HG03066 (cell line): ENCODE data around the gene SLC26A9.

Source experiments
- ATAC-seq: cut with Tn5 transposase; IDR thresholded peaks from one replicate; pipeline ENCODE4 v1.9.1; 2021; ENCODE audit warnings: low read depth; ENCODE audit not compliant: unreplicated experiment

SLC26A9 gene

DNA sequence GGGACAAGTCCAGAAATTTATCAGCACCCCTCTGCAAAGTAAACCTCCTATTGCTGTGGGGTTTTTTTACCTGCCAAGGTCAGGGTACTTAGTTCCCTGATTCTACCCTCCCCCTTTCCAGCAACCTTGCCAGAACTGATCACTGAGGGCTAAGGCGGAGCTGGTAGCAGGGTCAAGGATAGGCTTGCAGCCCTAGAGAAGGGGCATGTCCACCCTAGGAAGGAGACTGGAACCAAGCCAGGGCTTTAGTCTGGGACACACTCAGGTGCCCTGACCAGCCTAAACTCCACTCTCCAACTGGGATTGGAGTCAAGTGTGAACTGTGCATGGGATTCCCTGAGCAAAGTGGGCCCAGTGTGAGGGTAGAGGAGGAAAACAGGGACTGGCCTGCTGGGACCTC is 6.5 kb upstream of the SLC26A9 start:
- no peak for ATAC-seq

DNA sequence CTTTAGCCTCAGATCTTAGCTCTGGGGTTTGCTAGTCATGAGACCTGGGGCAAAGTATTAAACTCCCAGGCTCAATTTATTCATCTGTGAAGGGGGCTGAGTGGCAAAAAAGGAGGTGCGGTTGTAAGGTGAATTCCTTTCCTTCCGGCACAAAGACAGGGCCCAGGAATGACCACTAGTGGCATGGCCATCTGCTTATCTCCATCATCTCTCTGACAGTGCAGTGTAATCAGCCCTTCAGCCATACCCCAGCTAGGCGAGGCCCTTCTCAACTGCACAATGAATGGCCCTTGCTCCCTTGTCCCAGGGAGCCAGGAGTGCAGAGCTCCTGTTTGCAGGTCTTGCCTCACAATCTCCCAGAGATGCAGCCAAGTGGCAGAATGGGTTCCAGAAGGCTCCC is 5.6 kb upstream of the SLC26A9 start:
- ATAC-seq = no peak

DNA sequence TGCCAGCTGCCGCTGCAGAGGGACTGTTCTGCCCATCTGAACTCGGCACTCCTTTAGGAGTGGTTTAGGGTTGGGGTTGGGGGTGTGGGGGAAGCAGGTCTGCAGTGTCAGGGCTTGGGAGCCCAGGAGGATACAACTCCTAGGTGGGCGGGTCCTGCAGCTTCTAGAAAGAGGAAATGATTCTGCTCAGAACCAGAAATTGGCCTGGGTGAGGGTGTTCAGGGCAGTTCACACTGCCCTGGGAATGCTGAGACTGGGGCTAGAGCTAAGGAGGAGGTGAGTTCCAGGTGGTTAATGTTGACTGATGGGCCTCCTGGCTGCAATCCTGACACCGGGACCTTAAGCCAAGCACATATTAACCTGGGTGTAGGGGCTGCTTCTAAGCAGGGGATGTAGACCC is 4.8 kb upstream of the SLC26A9 start:
- ATAC-seq = no peak

DNA sequence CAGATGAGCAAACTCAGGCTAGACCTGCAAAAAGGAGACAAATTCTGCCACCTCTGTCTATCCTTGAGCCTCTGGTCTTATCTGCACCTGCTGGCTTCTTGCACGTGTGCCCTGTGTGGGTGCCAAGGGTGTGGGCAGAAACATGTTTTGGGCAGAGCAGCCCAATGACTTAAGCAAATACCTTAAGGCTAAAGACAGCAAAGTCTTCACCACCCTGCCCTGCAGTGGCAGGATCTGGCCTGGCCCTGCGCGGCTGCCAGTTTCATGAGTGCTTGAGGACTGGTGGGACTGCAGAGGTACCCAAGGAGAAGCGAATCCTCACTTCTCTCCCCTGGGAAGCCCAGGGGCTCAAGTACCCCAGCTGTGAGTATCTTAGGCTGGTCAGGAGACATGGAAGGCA is 3.8 kb upstream of the SLC26A9 start:
- no peak for ATAC-seq

DNA sequence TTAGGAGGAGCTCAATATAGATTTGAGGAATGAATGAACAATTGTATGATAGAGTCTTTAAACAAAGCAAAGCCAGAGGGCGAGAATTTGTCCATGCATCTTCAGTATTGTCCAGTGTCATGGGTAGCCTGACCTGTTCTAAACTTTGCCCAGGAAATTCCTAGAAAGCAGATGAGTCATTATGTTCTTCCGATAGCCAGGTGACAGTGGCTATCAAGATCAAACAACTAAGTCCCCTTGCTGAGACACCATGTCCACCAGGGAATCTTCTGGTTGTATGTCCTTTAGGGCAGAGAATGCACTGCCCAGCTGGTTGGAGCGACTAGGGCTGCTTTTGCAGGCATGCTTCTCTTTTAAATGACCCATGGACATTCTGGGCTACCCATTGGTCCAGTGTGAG is 1.8 kb upstream of the SLC26A9 start:
- no peak for ATAC-seq

DNA sequence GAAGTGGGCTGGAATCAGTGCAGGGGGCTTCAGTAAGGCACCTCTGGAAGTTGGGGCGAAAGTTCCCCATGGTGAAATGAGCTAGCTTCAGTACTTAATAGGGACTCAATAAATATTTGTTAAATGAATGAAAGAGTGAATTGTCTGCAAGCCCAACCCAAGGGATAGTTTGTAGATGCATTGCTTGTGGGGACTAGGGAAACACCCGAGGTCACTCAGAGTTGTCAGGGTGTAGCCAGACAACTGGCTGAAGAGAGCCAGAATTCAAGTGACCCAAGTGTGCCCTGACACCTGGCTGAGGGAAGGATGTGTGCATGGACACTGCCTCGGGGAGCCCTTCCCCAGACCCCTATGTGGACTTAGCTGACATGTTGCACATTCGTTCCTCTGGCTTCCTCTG is 1.3 kb upstream of the SLC26A9 start:
- ATAC-seq = no peak

DNA sequence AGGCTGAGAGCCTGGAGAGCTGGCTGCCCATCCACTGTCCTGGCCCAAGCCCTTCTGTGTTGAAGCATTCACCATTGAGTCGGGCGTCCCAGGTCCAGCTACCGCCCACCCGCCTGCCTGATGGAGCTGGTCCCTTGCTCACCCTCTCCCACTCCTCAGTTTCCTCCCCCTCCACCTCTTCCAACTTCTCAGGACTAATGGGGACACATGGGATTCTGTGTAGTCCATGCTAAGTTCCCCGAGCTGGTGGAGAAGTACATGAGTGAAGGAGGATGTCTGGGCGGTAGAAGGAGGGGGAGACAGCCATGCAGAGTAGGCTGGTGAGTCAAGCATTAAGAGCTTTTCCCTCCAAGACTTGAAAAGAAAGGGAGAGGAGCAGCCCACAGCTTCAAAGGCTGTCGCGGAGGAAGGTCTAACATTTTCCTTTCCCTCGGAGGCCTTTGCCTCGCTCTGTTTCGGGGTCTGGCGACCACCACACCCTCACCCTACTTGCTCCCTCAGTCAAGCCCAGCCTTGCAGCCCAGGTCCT is 561 bp downstream of the SLC26A9 start:
- ATAC-seq = no peak

DNA sequence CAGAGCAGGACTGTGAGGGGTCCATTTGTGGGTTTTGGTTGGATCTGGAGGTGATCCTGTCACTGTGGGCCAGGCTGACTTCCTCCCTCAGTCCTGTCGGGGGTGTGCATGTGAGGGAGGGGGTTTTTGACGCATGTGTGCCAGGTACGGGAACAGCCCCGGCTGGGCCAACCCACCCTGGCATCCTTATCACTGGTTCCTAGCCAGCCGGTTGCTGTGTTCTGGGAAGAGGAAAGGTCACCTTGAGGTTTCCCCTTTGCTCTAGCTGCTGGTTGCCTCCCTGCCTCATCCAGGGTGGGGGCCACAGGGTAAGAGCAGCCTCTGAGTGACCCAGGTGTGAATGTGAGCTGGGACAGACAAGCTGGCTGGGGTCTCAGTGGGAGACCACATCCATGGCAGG is 2.5 kb downstream of the SLC26A9 start:
- ATAC-seq = no peak

DNA sequence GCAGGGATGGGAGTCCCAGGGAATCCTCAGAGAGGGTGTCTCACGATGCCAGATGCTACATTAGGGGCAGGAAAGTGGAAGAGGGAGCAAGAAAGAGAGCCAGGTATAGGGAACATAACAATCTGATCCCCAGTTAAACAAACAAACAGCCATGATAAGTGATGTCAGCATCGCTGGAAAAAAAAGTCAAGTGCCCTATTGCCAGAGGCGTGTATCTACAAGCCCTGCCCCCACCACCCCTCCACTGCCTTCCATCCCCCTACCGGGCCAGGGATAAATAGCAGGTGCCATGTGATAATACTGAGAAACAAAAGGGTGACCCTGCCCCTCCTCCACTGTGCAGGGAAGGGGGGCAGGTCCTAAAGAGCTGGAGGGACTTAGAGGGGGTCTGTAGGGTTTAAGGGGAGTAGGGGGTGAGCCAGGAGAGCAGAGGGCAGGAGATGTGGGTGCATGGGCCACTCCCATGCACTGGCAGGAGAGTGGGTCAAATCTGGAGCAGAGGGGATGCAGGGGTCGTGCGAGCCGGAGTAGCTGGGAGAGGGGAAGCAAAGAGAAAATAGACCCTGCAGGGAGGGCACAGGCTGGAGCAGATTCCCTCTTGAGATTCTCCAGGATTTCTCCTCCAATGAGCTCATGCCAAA is 3.4 kb downstream of the SLC26A9 start:
- ATAC-seq = no peak

DNA sequence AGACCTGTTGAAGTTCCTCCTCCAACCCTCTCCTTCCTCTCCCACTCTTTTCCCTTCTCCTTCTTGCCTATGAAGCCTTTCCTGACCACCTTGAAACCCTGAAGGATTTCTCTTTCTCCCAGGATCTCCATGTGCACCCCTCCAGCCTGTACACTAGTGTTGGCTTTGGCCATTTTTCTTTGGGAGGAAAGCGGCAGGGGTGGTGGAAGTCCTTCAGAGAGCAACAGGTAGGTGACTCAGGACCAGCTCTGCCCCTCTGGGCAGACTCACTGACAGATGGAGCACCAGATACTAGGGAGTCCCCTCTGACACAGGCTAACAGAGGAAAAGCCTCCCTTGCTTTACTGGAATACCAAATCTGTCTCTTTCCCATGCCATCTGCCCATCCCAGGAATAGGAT is 4.6 kb downstream of the SLC26A9 start:
- ATAC-seq = no peak

DNA sequence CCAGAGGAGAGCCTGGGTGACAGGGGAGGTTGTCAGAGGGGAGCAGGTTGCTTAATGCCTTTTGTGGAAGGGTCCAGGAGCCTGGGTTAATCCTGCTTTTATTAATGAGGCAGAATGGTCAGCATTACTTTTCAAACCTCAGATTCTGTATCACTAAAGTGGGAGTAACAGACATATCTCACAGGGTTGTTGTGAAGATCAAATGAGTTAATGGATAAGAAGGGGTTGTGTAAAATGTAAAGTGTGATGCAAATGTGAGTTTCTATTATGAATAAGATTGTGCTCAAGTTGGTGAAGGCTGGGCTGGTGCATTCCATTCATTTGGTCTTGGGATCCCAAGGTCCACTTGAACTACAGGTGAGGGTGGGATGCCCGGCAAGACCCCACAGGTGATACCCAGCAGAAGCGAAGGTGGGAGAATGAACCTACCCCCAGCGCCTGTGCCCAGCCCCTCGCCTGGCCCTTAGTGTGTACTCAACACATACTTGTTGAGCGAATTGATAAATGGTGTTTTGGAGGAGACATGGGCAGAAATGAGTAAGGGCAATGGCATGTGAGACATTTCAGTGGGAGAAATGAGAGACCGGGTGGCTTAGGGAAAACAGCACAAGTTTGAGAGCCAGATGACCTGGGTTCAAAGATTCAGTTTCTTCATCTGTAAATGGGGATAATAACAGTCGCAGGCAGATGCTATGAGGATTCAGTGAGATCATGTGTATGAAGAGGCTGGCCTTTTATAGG is 6.2 kb downstream of the SLC26A9 start:
- ATAC-seq = no peak

DNA sequence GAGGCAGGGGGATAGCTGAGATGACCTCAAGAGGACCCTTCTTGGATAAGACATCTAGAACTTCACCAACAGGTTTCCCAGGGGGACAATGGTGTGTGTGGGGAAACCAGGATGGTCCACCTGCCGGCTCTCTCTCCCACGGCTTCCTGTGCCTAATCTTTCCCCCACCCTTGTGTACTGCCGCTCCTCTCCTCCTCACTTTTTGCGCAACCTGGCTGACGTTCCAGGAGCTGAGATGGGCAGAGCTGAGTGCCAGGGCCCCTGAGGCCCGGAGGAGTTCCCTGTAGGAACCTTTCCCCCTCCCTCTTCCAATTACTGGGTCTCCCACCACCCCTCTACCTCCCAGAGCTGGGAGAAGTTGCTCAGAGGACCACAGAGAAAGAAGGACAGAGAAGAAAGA is 6.9 kb downstream of the SLC26A9 start:
- no peak for ATAC-seq

DNA sequence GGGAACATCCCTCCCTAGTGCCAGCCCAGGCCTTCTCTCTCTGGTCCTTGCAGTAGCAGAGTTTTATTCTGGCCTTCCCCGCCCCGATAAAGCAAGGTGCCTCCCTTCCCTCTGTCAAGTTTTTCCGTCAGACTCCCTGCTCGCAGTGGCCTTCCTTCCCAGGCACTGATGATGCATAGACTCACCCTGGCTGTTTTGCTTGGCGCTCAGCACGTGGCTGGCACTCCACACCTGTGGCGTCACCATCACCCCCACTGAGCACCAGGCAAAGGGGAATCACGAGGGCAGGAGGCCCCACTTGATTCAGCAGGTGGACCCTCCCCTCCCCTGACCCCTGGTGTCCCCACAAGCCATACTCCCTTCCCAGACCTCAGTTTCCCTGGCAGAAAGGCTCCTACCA is 7.4 kb downstream of the SLC26A9 start:
- no peak for ATAC-seq

DNA sequence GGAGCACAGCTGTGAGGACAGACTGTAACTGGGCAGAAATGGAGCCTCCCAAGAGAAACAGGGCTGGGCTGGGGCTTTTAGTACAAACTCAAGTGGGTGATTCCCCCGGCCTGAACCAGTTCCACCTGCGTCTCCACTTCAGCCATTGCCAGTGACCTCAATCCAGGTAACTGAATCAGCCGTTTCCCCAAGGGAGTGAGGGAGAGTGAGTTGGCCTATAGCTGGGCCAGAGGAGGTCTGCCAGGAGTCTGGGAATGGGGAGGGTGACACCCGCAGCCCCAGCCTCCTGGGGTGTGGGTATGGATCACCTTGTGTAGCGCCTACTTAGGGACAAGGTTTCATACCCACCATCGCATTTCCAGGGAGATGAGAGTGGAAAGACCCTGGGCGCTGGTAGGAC is 8.5 kb downstream of the SLC26A9 start:
- ATAC-seq = no peak

DNA sequence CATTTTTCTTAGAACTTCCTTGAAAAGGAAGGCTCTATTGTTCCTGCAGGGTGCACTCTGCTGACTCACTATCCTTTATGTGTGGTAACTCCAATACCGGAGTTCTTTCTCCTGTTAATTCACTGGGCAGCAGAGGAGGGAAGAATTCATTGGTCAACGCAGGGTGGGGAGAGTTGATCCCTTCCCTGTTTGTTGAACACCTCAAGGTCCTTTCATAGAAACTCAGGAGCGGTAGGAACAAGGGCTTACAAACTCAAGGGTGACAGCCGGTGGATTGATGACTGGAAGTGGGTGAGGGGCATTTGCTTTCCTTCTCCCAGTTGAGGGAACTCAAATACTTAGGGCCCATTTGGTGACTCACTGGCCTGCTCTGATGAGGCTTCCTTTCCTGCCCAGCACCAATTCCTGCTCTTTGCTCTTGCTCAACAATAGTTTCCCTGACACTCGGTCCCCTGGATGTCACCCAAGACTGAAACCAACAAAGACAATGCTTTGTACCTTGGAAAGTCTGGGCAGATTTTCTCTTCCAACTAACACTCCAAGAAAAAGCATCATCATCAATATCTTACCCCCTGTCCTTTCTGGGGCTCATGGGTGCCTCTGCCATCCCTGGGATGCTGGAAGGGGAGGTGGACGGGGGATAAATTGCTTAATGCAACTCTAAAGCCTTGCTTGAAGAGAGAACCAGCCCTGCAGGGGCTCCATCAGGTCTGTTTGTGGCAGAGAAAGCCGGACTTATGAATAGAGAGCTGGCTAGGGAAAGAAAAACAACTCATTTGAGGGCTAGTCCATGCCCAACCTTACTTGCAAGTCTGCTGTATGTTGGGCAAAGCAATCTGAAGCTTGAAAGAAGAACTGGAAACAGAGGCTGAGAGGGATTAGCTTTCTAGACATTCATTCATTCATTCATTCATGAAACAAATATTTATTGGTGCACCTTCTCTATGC is 9.3 kb downstream of the SLC26A9 start:
- ATAC-seq = no peak

DNA sequence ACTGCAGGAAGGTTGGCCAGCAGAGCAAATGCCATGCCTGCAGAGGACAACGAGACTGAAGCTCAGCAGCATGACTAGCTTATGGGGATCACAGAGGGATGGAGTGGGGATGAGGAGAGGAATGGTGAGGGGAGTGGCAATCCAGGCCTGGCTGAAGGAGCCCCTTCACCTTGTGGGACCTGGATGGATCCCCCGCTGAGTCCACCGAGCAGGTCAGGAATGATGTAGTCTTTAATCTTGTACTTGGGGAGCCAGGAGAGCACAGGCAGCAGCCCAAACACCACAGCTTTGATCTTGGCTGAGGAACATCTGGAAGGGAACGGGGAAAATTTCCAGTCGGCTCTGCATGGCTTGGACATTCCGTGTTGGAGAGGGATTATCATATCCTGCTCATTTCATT is 10.5 kb downstream of the SLC26A9 start:
- ATAC-seq = no peak

DNA sequence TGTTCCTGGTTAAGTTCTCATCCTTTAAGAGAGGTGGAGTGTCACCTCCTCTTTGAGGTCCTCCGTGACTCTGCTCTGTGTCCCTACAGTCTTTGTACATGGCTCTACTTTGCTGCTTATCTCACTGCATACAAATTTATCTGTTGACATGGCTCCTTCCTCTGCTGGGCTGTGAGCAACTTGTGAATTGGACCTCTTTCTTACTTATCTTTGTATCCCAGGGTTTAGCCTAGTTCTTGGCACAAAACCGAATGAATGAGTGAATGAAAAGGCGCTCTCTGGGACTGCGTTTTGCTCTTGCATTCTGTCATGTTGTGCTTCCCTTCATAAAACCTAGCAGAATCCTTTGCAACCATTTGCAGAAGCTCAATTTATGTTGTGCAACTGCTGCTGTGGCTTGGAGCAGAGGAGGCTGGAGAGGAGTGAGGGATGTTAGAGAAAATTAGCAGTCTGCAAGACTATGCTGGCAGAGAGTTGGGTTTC is 12.4 kb downstream of the SLC26A9 start:
- ATAC-seq = no peak

DNA sequence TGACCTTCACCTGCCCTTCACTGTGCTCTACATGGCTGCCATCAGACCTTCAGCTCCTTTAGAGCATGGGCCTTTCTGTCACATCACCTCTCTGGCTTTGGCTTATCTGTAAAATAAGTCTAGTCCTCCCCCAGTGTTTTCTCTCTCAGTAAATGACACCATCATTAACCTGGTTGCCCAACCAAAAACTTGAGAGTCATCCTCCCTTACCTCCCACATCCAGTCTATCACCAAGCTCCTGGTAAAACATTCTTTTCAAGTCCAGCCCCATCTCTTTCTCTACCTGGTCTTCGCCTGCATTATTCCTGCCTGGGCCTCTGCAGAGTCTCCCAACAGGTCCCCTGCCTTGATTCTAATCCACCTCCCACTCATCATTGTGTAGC is 13.1 kb downstream of the SLC26A9 start:
- no peak for ATAC-seq

DNA sequence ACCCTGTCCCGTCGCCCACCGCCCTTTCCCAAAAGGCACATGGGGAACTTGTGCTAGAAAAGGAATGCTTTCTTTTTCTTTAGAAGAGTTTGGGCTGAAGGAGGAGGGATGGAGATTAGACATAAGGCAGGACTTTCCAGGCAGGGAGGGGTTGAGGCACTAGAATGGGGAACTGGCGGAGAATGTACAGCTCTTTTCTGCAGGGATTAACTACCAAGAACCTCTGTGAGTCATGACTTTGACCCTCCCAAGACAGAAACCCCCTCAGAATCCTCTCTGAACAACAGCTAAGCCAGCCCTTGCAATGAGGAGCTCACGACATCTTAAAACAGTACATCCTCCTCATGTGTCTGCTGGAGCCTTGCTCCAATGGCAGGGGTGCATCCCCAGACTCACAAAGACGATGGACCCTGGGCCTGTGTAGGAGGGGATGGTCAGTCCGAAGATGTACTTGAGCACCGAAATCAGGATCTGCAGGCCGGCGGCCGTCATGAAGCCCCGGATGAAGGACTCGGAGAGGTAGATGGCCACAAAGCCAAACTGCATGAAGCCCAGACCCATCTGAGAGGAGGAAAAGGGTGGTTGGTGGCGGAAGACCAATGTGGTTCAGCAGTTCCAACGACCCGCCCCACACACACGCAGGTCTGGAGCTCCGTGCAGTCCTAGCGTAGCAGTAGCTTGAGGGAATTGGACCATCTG is 13.6 kb downstream of the SLC26A9 start:
- ATAC-seq = no peak

DNA sequence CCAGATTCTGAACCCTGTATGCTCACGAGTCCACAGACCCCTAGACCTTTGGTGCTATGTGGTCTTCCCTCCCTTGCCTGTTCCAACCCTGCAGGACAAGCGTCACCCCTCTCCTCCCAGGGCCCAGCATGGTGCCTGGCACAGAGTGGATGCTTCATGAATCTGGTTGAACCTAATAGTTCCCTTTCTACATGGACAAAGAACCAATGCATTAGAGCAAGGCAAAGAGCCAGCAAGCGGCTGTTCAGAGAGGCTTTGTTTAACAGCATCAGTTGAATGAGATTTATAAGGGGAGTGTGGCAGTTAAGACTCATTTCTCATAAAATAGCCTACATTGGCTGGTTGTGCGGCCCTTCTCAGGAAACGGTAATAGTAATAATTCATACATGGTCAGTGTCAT is 14.9 kb downstream of the SLC26A9 start:
- ATAC-seq = no peak

DNA sequence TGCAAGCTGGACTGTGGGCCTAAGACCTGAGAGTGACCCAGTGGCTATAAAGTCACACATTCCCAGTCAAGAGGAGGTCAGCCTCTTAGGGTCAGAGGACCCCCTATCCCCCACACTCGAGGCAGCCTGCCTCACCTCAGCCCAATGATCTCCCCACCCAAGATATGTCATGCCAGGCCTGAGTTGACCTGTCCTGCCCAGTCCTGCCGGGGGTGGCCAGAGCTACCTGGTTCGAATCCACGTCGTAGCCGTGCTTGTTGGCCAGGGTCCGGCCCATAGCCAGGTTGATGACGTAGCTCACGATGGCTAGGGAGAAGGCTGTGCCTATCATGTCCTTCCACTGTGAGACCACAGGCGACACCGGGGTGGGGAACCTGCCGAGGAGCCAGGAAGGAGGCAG is 15.6 kb downstream of the SLC26A9 start:
- no peak for ATAC-seq
